Inflammatory macrophage treated with lipopolysaccharide for 4 hours (primary cell): ENCODE data around the gene RHOBTB3.
"Not testable (repeated sequence)": the region's sequence is repeated elsewhere in the genome, so short reads cannot be mapped to it uniquely, and the experiment has no call there.

ENCODE experiments used
- DNase-seq: peaks from one replicate; pipeline ENCODE4 v3.0.0-alpha.2; 2020

RHOBTB3 gene

GRCh38 chr5:95803271-95804148 lies 72.4 kb downstream of the RHOBTB3 start:
- DNase-seq: no peak

GRCh38 chr5:95804736-95805539 lies 73.8 kb downstream of the RHOBTB3 start:
- no peak for DNase-seq

GRCh38 chr5:95806687-95807086 lies 75.6 kb downstream of the RHOBTB3 start:
- no peak for DNase-seq

- DNase-seq: no peak
Measured at GRCh38 chr5:95808013-95808685, 77.0 kb downstream of the RHOBTB3 start.

- DNase-seq: peak; percentile 94
Measured at GRCh38 chr5:95808686-95809413, 77.7 kb downstream of the RHOBTB3 start.

GRCh38 chr5:95809414-95809960 lies 78.4 kb downstream of the RHOBTB3 start:
- no peak for DNase-seq

- no peak for DNase-seq
Measured at GRCh38 chr5:95810305-95811125, 79.4 kb downstream of the RHOBTB3 start.

- DNase-seq: not testable (repeated sequence)
Measured at GRCh38 chr5:95811126-95811423, 79.9 kb downstream of the RHOBTB3 start.

- not testable (repeated sequence) for DNase-seq
Measured at GRCh38 chr5:95811461-95812073, 80.4 kb downstream of the RHOBTB3 start.

- no peak for DNase-seq
Measured at GRCh38 chr5:95812074-95812471, 80.9 kb downstream of the RHOBTB3 start.

- DNase-seq: not testable (repeated sequence)
Measured at GRCh38 chr5:95813035-95813434, 81.9 kb downstream of the RHOBTB3 start.

GRCh38 chr5:95815155-95815729 lies 84.1 kb downstream of the RHOBTB3 start:
- no peak for DNase-seq

- no peak for DNase-seq
Measured at GRCh38 chr5:95816341-95816740, 85.2 kb downstream of the RHOBTB3 start.

- DNase-seq: no peak
Measured at GRCh38 chr5:95816776-95817175, 85.6 kb downstream of the RHOBTB3 start.

- DNase-seq: peak; percentile 57
Measured at GRCh38 chr5:95817430-95817829, 86.3 kb downstream of the RHOBTB3 start.

GRCh38 chr5:95818181-95819147 lies 87.3 kb downstream of the RHOBTB3 start:
- peak; percentile 96 for DNase-seq

- DNase-seq: no peak
Measured at GRCh38 chr5:95821110-95822021, 90.2 kb downstream of the RHOBTB3 start.

- DNase-seq: peak; percentile 48
Measured at GRCh38 chr5:95822043-95822541, 91.0 kb downstream of the RHOBTB3 start.
